Neural cell (in vitro differentiated cells): ENCODE results near the gene DPP3. TPM values are rescaled to one million over a fixed set of nuclear protein-coding genes. Genes with fewer than 3 reads are reported as not detected.

Experiments
- H2AFZ ChIP-seq: fragments of 200-600, 300-800 bp; sonication (generic), shearing (Covaris generic); 2 replicates; pipeline ENCODE4 v1.6.0; 2014; ENCODE audit warnings: low read depth, mild to moderate bottlenecking, antibody characterized with exemption, low read length, moderate library complexity
- H3F3A ChIP-seq: fragments of 200-600 bp; shearing (Covaris generic); 2 replicates; pipeline ENCODE4 v1.6.1; 2016; ENCODE audit warnings: mild to moderate bottlenecking, moderate library complexity, mixed read lengths, antibody characterized with exemption, low read length; ENCODE audit not compliant: insufficient read depth, poor library complexity, severe bottlenecking
- H3K27ac ChIP-seq: fragments of 200-600, 300-800 bp; sonication (generic), shearing (Covaris generic); 2 replicates; pipeline ENCODE4 v1.5.1; 2014; ENCODE audit warnings: mild to moderate bottlenecking, low read length, moderate library complexity
- H3K27me3 ChIP-seq: fragments of 300-800, 200-600 bp; sonication (generic), shearing (Covaris generic); 2 replicates; pipeline ENCODE4 v1.6.0; 2014; ENCODE audit warnings: mild to moderate bottlenecking, low read depth, low read length, moderate library complexity; ENCODE audit not compliant: insufficient read depth
- H3K36me3 ChIP-seq: fragments of 300-800, 200-600 bp; sonication (generic), shearing (Covaris generic); 2 replicates; pipeline ENCODE4 v1.5.1; 2014; ENCODE audit warnings: mild to moderate bottlenecking, antibody characterized with exemption, low read length, moderate library complexity; ENCODE audit not compliant: insufficient read depth
- H3K4me2 ChIP-seq: fragments of 300-800, 200-600 bp; sonication (generic), shearing (Covaris generic); 2 replicates; pipeline ENCODE4 v1.6.0; 2014; ENCODE audit warnings: mild to moderate bottlenecking, low read length
- H3K4me3 ChIP-seq: fragments of 300-800, 200-600 bp; sonication (generic), shearing (Covaris generic); 2 replicates; pipeline ENCODE4 v1.5.1; 2014; ENCODE audit warnings: mild to moderate bottlenecking, low read length, moderate library complexity
- H3K79me2 ChIP-seq: fragments of 200-600 bp; shearing (Covaris generic); replicated peaks from 2 replicates; pipeline ENCODE4 v1.6.0; 2014; ENCODE audit warnings: mild to moderate bottlenecking, low read length, moderate library complexity; ENCODE audit not compliant: insufficient read depth
- H3K9ac ChIP-seq: fragments of 300-800, 200-600 bp; sonication (generic), shearing (Covaris generic); 2 replicates; pipeline ENCODE4 v1.6.1; 2016; ENCODE audit warnings: mild to moderate bottlenecking, low read length, mixed read lengths
- H3K9me2 ChIP-seq: fragments of 200-600 bp; shearing (Covaris generic); 2 replicates; pipeline ENCODE4 v1.6.1; 2016; ENCODE audit warnings: mild to moderate bottlenecking, low read length, mixed read lengths; ENCODE audit not compliant: insufficient read depth
- H3K9me3 ChIP-seq: fragments of 200-600, 300-800 bp; sonication (generic), shearing (Covaris generic); 2 replicates; pipeline ENCODE4 v1.6.1; 2016; ENCODE audit warnings: mild to moderate bottlenecking, mixed run types, low read length, moderate library complexity, mixed read lengths
- H4K20me1 ChIP-seq: fragments of 200-600 bp; shearing (Covaris generic); 2 replicates; pipeline ENCODE4 v1.6.1; 2016; ENCODE audit warnings: mild to moderate bottlenecking, mixed run types; ENCODE audit not compliant: insufficient read depth
- CTCF ChIP-seq: fragments of 450-650 bp; IDR thresholded peaks from 2 replicates; pipeline ENCODE4 v1.5.1; 2014; ENCODE audit warnings: antibody characterized with exemption, mild to moderate bottlenecking, moderate library complexity; ENCODE audit not compliant: poor library complexity, severe bottlenecking
- EP300 ChIP-seq: fragments of 450-650 bp; conservative IDR thresholded peaks from 2 replicates; pipeline ENCODE4 v1.6.1; 2014; ENCODE audit warnings: antibody characterized with exemption, mild to moderate bottlenecking, moderate library complexity; ENCODE audit not compliant: poor library complexity, severe bottlenecking
- EZH2 ChIP-seq: fragments of 200-600, 300-800 bp; shearing (Covaris generic), sonication (generic); IDR thresholded peaks from 2 replicates; pipeline ENCODE4 v1.6.1; 2014; ENCODE audit warnings: antibody characterized with exemption, low read length, borderline replicate concordance, mild to moderate bottlenecking; ENCODE audit not compliant: insufficient read depth, poor library complexity, severe bottlenecking
- MXI1 ChIP-seq: fragments of 450-650 bp; conservative IDR thresholded peaks from 2 replicates; pipeline ENCODE4 v1.6.1; 2014; ENCODE audit warnings: antibody characterized with exemption, mild to moderate bottlenecking; ENCODE audit not compliant: poor library complexity, severe bottlenecking
- POLR2AphosphoS5 ChIP-seq: IDR thresholded peaks from 2 replicates; pipeline ENCODE4 v1.6.1; 2012
- RAD21 ChIP-seq: fragments of 450-650 bp; conservative IDR thresholded peaks from 2 replicates; pipeline ENCODE4 v1.6.1; 2014; ENCODE audit warnings: antibody characterized with exemption, mild to moderate bottlenecking, moderate library complexity
- REST ChIP-seq: IDR thresholded peaks from 2 replicates; pipeline ENCODE4 v1.6.1; 2012; ENCODE audit warnings: borderline replicate concordance
- SMC3 ChIP-seq: fragments of 450-650 bp; conservative IDR thresholded peaks from 2 replicates; pipeline ENCODE4 v1.6.1; 2014; ENCODE audit warnings: antibody characterized with exemption, mild to moderate bottlenecking, moderate library complexity; ENCODE audit not compliant: poor library complexity
- TAF1 ChIP-seq: IDR thresholded peaks from 2 replicates; pipeline ENCODE4 v1.6.1; 2012; ENCODE audit warnings: low read depth
- polyA plus RNA-seq: library from polyadenylated mRNA; depleted of rRNA; stranded (reverse); fragments of >200 nt; gene quantifications from 2 replicates; pipeline ENCODE4 v1.2.3, GENCODE V29; 2014

Gene DPP3
- polyA plus RNA-seq, 1 donor from 2014 or later, result 71.7 TPM

DNA sequence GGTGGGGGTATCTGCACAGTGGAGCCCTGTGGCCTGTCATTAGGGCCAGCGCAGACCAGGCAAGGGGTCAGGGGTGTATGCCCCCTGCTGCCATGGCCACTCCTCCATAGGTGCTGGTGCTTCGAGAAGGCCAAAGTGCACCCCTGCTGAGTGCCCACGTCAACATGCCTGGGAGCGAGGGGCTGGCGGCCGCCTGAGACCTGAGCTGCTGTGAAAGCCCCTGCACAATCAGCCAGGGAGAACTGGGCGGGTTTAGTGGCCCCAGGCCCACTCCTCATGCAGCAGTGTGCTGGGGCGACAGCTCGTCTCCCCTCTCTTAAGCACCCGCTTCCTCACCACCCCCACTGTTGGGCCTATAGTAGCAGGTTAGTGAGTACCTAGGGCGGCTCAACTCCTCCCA lies 51.6 kb downstream of the DPP3 start:
- no peak overlapping the region for H3K27ac ChIP-seq
- H3K4me2 ChIP-seq, result no peak overlapping the region
- H3K27me3 ChIP-seq, result no peaks in the 10 kb centered on the region
- no peaks in the 10 kb centered on the region for H3K79me2 ChIP-seq
- no peaks in the 10 kb centered on the region for H3F3A ChIP-seq
- no peak overlapping the region for H3K4me3 ChIP-seq
- no peak overlapping the region for H2AFZ ChIP-seq
- no peaks in the 10 kb centered on the region for H3K36me3 ChIP-seq
- TF ChIP-seq CTCF, result no peak
- TF ChIP-seq EZH2, result no peak
- no peak for TF ChIP-seq MXI1
- TF ChIP-seq RAD21, result no peak
- no peak for TF ChIP-seq POLR2AphosphoS5
- no peak for TF ChIP-seq SMC3
- no peak for TF ChIP-seq EP300
- no peak for TF ChIP-seq REST
- no peak for TF ChIP-seq TAF1
- no peaks in the 10 kb centered on the region for H4K20me1 ChIP-seq
- H3K9me2 ChIP-seq, result no peaks in the 10 kb centered on the region
- H3K9ac ChIP-seq, result no peak overlapping the region
- H3K9me3 ChIP-seq, result no peaks in the 10 kb centered on the region

DNA sequence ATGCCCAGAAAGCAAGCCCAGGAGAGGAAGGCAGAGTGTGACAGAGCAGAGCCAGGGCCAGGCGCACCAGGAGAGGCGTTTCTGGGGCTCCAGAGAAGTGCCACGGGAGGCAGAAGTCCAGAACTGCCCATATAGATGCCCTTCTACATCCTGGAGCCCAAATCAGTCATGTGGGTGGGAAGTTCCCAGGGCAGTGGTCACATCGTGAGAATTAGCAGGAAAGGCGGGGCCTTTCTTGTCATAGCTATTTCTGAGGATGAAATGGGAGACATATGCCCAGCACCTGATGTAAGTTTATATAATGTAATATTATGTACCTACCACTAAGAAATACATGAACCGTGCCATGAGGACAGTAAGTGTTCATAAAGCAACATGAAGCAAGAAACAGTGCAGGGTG lies 52.5 kb downstream of the DPP3 start:
- H3K9ac ChIP-seq, result no peak overlapping the region
- no peaks in the 10 kb centered on the region for H3F3A ChIP-seq
- H3K27ac ChIP-seq, result no peak overlapping the region
- H3K9me2 ChIP-seq, result no peaks in the 10 kb centered on the region
- no peaks in the 10 kb centered on the region for H3K36me3 ChIP-seq
- H2AFZ ChIP-seq, result no peak overlapping the region
- H3K79me2 ChIP-seq, result no peaks in the 10 kb centered on the region
- no peaks in the 10 kb centered on the region for H3K27me3 ChIP-seq
- no peak overlapping the region for H3K4me3 ChIP-seq
- no peak overlapping the region for H3K4me2 ChIP-seq
- no peaks in the 10 kb centered on the region for H4K20me1 ChIP-seq
- no peak for TF ChIP-seq TAF1
- no peak for TF ChIP-seq SMC3
- no peak for TF ChIP-seq REST
- no peak for TF ChIP-seq CTCF
- TF ChIP-seq RAD21, result no peak
- TF ChIP-seq EZH2, result no peak
- no peak for TF ChIP-seq POLR2AphosphoS5
- no peak for TF ChIP-seq EP300
- TF ChIP-seq MXI1, result no peak
- no peaks in the 10 kb centered on the region for H3K9me3 ChIP-seq
